ENCODE data around the gene ELAPOR1. TPM values are rescaled to one million over a fixed set of nuclear protein-coding genes. Genes with fewer than 3 reads are reported as not detected.

The ELAPOR1 gene
- total and polyA plus RNA-seq, 9 of the 15 experiments (the other 6 are each of a cell fraction or from before 2014, with no cell fraction given), result 0.07 to 1.2 (median 0.18) TPM

- TF ChIP-seq AFF1 (IDR thresholded peaks at IDR 0.05; ENCODE audit: low read depth in 1 of 2, partially characterized antibody in 2 of 2) (peak in 1 of 2 experiments; percentile 17), MAZ (CRISPR knock-in tag; conservative IDR thresholded peaks at IDR 0.05 in 1 of 2, IDR thresholded peaks at IDR 0.05 in 1 of 2) (peak; percentile 57 to 67; a peak in 2 of 4 replicates), SMAD1 (IDR thresholded peaks at IDR 0.05; ENCODE audit: low read depth, low read length, partially characterized antibody) (peak; percentile 71), FOXP4 (CRISPR knock-in tag; IDR thresholded peaks at IDR 0.05; ENCODE audit: borderline replicate concordance) (peak; percentile 63; the same call in 1 of the 2 replicates), TCF3 (CRISPR knock-in tag; IDR thresholded peaks at IDR 0.05) (0 out of 2 replicates have a peak, but pooled peaks have one; percentile 6), GTF2E2 (tag; IDR thresholded peaks at IDR 0.05) (0 out of 2 replicates have a peak, but pooled peaks have one; percentile 40), TBP (optimal IDR thresholded peaks at IDR 0.05; ENCODE audit: low read depth, low read length) (peak; percentile 60), SP2 (IDR thresholded peaks at IDR 0.05; ENCODE audit: extremely low read depth, low read depth, low read length, poor library complexity, severe bottlenecking) (peak; percentile 18), ZNF655 (CRISPR knock-in tag; IDR thresholded peaks at IDR 0.05) (no peak), ZNF639 (CRISPR knock-in tag; conservative IDR thresholded peaks at IDR 0.05 in 1 of 2, IDR thresholded peaks at IDR 0.05 in 1 of 2) (peak in 1 of 2 experiments; percentile 60; a peak in 2 of 4 replicates), CREB3L1 (IDR thresholded peaks at IDR 0.05; ENCODE audit: borderline replicate concordance, low read depth) (peak; percentile 46; the same call in 1 of the 2 replicates), CBX5 (IDR thresholded peaks at IDR 0.05; ENCODE audit: borderline replicate concordance, low read depth) (0 out of 2 replicates have a peak, but pooled peaks have one; percentile 5)
Observed at GRCh38 chr1:109089242-109090015, 24.5 kb upstream of the ELAPOR1 start (continued).

All from K562 (cell line).